HT1080 (cell line): Measurements from ENCODE around the gene C8B. TPM values are rescaled to one million over a fixed set of nuclear protein-coding genes. Genes with fewer than 3 reads are reported as not detected.

Experiments used
- DNase-seq: peaks from one replicate; pipeline ENCODE4 v3.0.0-alpha.2; 2015; ENCODE audit warnings: low read depth
- polyA plus RNA-seq, 2 experiments: library from polyadenylated mRNA; depleted of rRNA; stranded (reverse); fragments of >200 nt; gene quantifications; 2 replicates each; pipeline ENCODE4 v1.2.3, GENCODE V29; 2015
- total RNA-seq: library from RNA; depleted of rRNA; stranded (reverse); fragments of >200 nt; shearing (Covaris generic); gene quantifications from 2 replicates; pipeline ENCODE4 v1.2.3, GENCODE V29; 2014; rRNA removed

Gene C8B
- total RNA-seq, result not detected in 2 replicates
- polyA plus RNA-seq (2015; cell fraction: cytosol; rRNA removed), result not detected in 2 replicates
- polyA plus RNA-seq (2015; cell fraction: nucleus; rRNA removed), result not detected in 2 replicates

GRCh38 chr1:56965916-56966697 is at the start of gene C8B:
TSS of gene C8B (minus strand) at chr1:56966015. CDS start at chr1:56965948, 67 bp downstream.
- no peak for DNase-seq

GRCh38 chr1:57015071-57015470 is 49.3 kb upstream of the C8B start:
- no peak for DNase-seq

GRCh38 chr1:57013522-57013921 is 47.7 kb upstream of the C8B start:
- DNase-seq, result no peak

GRCh38 chr1:57012315-57012714 is 46.5 kb upstream of the C8B start:
- no peak for DNase-seq

GRCh38 chr1:57010511-57010910 is 44.7 kb upstream of the C8B start:
- no peak for DNase-seq

- no peak for DNase-seq
Observed at GRCh38 chr1:57007948-57008347, 42.1 kb upstream of the C8B start.

- no peak for DNase-seq
Observed at GRCh38 chr1:57007472-57007871, 41.7 kb upstream of the C8B start.

GRCh38 chr1:57003398-57004139 is 37.8 kb upstream of the C8B start:
- no peak for DNase-seq

- no peak for DNase-seq
Observed at GRCh38 chr1:56995414-56996100, 29.7 kb upstream of the C8B start.

- no peak for DNase-seq
Observed at GRCh38 chr1:56993475-56993874, 27.7 kb upstream of the C8B start.

GRCh38 chr1:56992318-56993125 is 26.7 kb upstream of the C8B start:
- no peak for DNase-seq

- no peak for DNase-seq
Observed at GRCh38 chr1:56991576-56991975, 25.8 kb upstream of the C8B start.

- DNase-seq, result no peak
Observed at GRCh38 chr1:56986397-56986796, 20.6 kb upstream of the C8B start.

- DNase-seq, result no peak
Observed at GRCh38 chr1:56985857-56986256, 20.0 kb upstream of the C8B start.

GRCh38 chr1:56983484-56983883 is 17.7 kb upstream of the C8B start:
- no peak for DNase-seq

- no peak for DNase-seq
Observed at GRCh38 chr1:56979986-56980755, 14.4 kb upstream of the C8B start.

GRCh38 chr1:56978819-56979218 is 13.0 kb upstream of the C8B start:
- no peak for DNase-seq

- no peak for DNase-seq
Observed at GRCh38 chr1:56977910-56978309, 12.1 kb upstream of the C8B start.

- no peak for DNase-seq
Observed at GRCh38 chr1:56975446-56975845, 9.6 kb upstream of the C8B start.
